ENCODE results near the gene EN1. TPM values are rescaled to one million over a fixed set of nuclear protein-coding genes. Genes with fewer than 3 reads are reported as not detected.

EN1 gene
- total and polyA plus RNA-seq, 2 of the 13 experiments (the other 11 are each of a cell fraction or from before 2014, with no cell fraction given), result not detected

- no peak for FAIRE-seq
- no peak for DNase-seq (ENCODE audit: low spot score)
- no peaks in the 10 kb centered on the region for H3K79me2 ChIP-seq (ENCODE audit: insufficient read depth, low read length)
- no peak overlapping the region for H3K27ac ChIP-seq (ENCODE audit: extremely low read length, insufficient read depth, low read length)
- H3K4me1 ChIP-seq (ENCODE audit: insufficient read depth, low read length), result no peaks in the 10 kb centered on the region
- in situ Hi-C loops (cut with HindIII; ENCODE audit: extremely low pct_ligation_motif_present, low pct_unique_long_range_greater_than_20kb), result no loop called here
- peaks cover 19 to 86% of the 10 kb centered on the region in 2 experiments for H3K27me3 ChIP-seq (ENCODE audit: control insufficient read depth in 1 of 2, insufficient read depth in 2 of 2, low read length in 2 of 2)
- no peak overlapping the region for H3K4me2 ChIP-seq (ENCODE audit: low read depth, low read length)
- no peak overlapping the region for H2AFZ ChIP-seq (ENCODE audit: low read length)
- 25% methylated on average over 6 of the region's 8 CpGs for WGBS (ENCODE audit: low lambda C conversion rate)
- no peaks in the 10 kb centered on the region for H3K9me3 ChIP-seq (ENCODE audit: low read length)
- CTCF ChIA-PET (ENCODE audit: low intra/inter-chr PET ratio, low total read pairs), result no interaction called here
- POLR2A ChIA-PET, result no interaction called here
- intact Hi-C loops (cut with micrococcal nuclease; ENCODE audit: unreplicated experiment), result no loop called here
- no peak overlapping the region for H3K4me3 ChIP-seq (replicated peaks in 1 of 3; ENCODE audit: insufficient read depth in 1 of 3, low read depth in 2 of 3, low read length in 3 of 3)
- no peaks in the 10 kb centered on the region for H3K36me3 ChIP-seq (replicated peaks in 1 of 2; ENCODE audit: control insufficient read depth in 1 of 2, insufficient read depth in 2 of 2, low read length in 2 of 2)
- no peak overlapping the region for H3K9ac ChIP-seq (ENCODE audit: insufficient read depth, low read depth, low read length)
- ATAC-seq, result no peak
- no peak for TF ChIP-seq STAT6 (CRISPR knock-in tag; IDR thresholded peaks at IDR 0.05; ENCODE audit: borderline replicate concordance)
- 0 out of 2 replicates have a peak, but pooled peaks have one; percentile 37 for TF ChIP-seq EZH2 (conservative IDR thresholded peaks at IDR 0.05; ENCODE audit: low read depth, low read length)
- TF ChIP-seq CEBPB (IDR thresholded peaks at IDR 0.05; ENCODE audit: borderline replicate concordance, low read depth, low read length), result no peak
- no peak for TF ChIP-seq PLRG1 (conservative IDR thresholded peaks at IDR 0.05)
- no peak for TF ChIP-seq THYN1 (CRISPR knock-in tag; IDR thresholded peaks at IDR 0.05; ENCODE audit: borderline replicate concordance, low read depth)
- no TSS peak for BruUV-seq (replicated peaks)
- H4K20me1 ChIP-seq (ENCODE audit: insufficient read depth, low read length), result no peaks in the 10 kb centered on the region
Observed at GRCh38 chr2:118844261-118845004, 3.0 kb downstream of the EN1 start.
